Activated CD4-positive, alpha-beta memory T cell treated with anti-CD3 and anti-CD28 coated beads for 36 hours (primary cell): ENCODE results near the gene TPCN2. TPM values are rescaled to one million over a fixed set of nuclear protein-coding genes. Genes with fewer than 3 reads are reported as not detected.

Source experiments
- CTCF ChIA-PET: fragments of 350-600 bp; sonication (Branson Sonifier 250); formaldehyde crosslinking; loops from one replicate; lab custom pipeline; 2021; ENCODE audit warnings: antibody characterized with exemption, inconsistent platforms; lab: Charles Lee
- POLR2A ChIA-PET: fragments of 350-600 bp; sonication (Branson Sonifier 250); formaldehyde crosslinking; loops from one replicate; lab custom pipeline; 2021; ENCODE audit warnings: antibody characterized with exemption; lab: Charles Lee
- DNase-seq: peaks from one replicate; pipeline ENCODE4 v3.0.0-alpha.2; 2020
- H3K27ac Mint-ChIP-seq: one replicate; pipeline ENCODE4 v1.8.0; 2021; ENCODE audit warnings: mixed read lengths
- H3K27me3 Mint-ChIP-seq: one replicate; pipeline ENCODE4 v1.8.0; 2021; ENCODE audit warnings: mixed read lengths
- H3K36me3 Mint-ChIP-seq: one replicate; pipeline ENCODE4 v1.8.0; 2021; ENCODE audit warnings: mixed read lengths
- H3K4me1 Mint-ChIP-seq: one replicate; pipeline ENCODE4 v1.8.0; 2021; ENCODE audit warnings: low read depth, mixed read lengths
- H3K4me3 Mint-ChIP-seq: one replicate; pipeline ENCODE4 v1.8.0; 2021; ENCODE audit warnings: mild to moderate bottlenecking, mixed read lengths
- H3K9me3 Mint-ChIP-seq: one replicate; pipeline ENCODE4 v1.8.0; 2021; ENCODE audit warnings: mixed read lengths
- intact Hi-C: fragments of 100-400 bp; cut with micrococcal nuclease; formaldehyde crosslinking; loops from one replicate; pipeline ENCODE4 v1.15.1; 2023
- total RNA-seq, 2 experiments: library from RNA; stranded (reverse); gene quantifications; one replicate each; pipeline ENCODE4 v1.2.3, GENCODE V29; 2021

Gene TPCN2
- total RNA-seq, 2 experiments from 2014 or later = 12.0 to 12.8 TPM

DNA sequence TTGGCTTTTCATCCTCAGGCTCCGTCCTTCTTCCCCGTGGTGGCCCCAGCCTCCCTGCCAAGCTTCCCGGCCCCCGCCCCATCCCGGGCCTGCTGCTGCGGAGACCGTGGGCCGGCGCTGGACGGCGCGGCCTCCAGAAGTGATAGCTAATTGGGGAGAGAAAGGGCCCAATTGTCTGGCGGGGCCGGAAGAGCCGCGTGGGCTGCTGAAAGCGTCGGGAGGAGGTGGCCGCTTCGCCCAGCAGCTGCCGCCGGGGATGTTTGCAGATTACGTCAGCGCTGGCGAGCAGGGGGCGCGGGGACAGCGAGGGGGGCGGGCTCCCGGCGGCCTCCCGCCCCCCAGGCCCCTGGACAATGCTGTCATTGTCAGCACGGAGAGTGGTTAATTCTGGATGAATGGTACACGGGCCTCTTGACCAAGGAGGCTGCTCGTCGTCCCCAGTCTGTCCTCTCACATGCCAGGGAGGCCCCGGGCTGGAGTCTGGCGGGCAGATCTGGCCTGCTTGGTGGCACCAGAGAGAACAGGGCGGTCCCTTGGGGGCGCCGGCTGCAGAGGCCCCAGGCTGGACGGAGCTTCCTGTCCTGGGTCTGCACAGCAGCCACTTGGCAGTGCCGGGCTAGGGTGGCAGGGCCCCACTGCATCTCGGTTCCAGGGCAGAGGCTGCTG, 108.6 kb downstream of the TPCN2 start:
- H3K36me3 Mint-ChIP-seq = no peaks in the 10 kb centered on the region
- CTCF ChIA-PET = no interaction called here
- peaks cover 11% of the 10 kb centered on the region for H3K27me3 Mint-ChIP-seq
- POLR2A ChIA-PET = no interaction called here
- no peak overlapping the region for H3K27ac Mint-ChIP-seq
- H3K9me3 Mint-ChIP-seq = no peaks in the 10 kb centered on the region
- intact Hi-C loops = loop anchor here (5.0 kb wide), 1 partner anchor 80 kb away; no protein-coding TSS in a partner anchor
- H3K4me1 Mint-ChIP-seq = peaks cover 9% of the 10 kb centered on the region
- H3K4me3 Mint-ChIP-seq = no peak overlapping the region
- peak; percentile 20 for DNase-seq

DNA sequence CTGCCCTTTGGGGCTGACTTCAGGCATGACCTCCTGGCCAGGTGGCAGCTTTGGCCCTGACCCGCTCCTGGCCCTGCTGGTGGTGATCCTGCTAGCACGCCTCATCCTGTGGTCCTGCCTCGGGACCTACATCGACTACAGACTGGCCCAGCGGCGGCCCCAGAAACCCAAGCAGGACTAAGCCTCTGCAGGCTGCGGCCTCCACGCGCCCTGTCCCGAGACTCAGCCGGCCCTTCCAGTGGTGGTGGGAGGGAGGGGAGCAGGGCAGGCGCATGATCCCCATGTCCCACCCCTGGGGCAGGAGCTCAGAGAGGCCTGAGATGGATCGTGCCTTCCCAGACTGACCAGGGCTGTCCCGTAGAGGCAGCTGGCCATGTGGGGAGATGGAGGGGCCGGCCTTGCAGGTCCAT, 109.1 kb downstream of the TPCN2 start:
- H3K27ac Mint-ChIP-seq = no peak overlapping the region
- no peaks in the 10 kb centered on the region for H3K36me3 Mint-ChIP-seq
- no peak overlapping the region for H3K4me3 Mint-ChIP-seq
- H3K9me3 Mint-ChIP-seq = peaks cover 3% of the 10 kb centered on the region
- H3K4me1 Mint-ChIP-seq = peaks cover 9% of the 10 kb centered on the region
- POLR2A ChIA-PET = no interaction called here
- peaks cover 11% of the 10 kb centered on the region for H3K27me3 Mint-ChIP-seq
- intact Hi-C loops = loop anchor here (5.0 kb wide), 1 partner anchor 79 kb away; no protein-coding TSS in a partner anchor
- DNase-seq = no peak
- CTCF ChIA-PET = no interaction called here

DNA sequence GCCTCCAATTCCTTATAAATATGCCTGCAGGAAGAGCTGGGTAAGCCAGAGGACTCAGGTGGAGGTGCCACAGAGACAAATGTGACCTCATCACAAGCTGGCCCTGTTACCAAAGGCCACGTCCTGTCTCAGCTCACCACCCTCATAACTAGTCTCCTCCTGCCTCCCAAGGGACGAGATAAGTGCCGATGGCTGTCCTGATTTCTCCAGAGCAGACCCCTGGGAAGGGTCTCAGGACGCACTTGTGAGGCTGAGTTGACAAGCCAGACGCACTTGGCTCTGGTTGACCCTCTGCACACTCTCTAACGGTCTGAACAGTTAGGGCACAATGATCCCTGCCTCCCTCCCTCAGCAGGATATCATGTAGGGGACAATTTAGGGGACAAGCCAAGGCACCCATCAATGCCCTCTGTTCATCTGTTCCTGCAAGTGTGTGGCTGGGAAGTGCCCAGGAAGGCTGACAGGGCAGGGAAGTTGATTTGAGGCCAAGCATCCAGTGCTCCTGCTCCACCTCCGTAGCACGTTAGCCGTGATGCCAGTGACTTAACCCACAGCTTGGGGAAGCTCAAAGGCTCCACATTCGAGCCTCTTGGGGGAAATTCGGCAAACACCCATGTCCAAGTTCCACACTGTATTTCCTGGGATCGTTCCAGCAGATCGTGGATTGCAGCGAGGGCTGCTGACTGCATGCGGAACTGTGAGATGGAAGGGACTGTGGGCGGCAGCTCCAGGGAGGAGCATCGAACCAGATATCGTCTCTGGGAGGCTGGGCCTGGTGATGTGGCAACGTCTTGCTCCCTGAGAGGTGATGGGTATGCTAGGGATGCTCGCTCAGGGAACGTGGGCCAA, 109.8 kb downstream of the TPCN2 start:
- ChIA-PET CTCF (no interaction called here), POLR2A (no interaction called here)
- Mint-ChIP-seq H3K27me3 (peaks cover 11% of the 10 kb centered on the region), H3K4me3 (no peak overlapping the region), H3K36me3 (no peaks in the 10 kb centered on the region), H3K4me1 (peaks cover 9% of the 10 kb centered on the region), H3K9me3 (peaks cover 7% of the 10 kb centered on the region), H3K27ac (no peak overlapping the region)
- intact Hi-C loops = loop anchor here (5.0 kb wide), 1 partner anchor 79 kb away; no protein-coding TSS in a partner anchor
- DNase-seq = no peak

DNA sequence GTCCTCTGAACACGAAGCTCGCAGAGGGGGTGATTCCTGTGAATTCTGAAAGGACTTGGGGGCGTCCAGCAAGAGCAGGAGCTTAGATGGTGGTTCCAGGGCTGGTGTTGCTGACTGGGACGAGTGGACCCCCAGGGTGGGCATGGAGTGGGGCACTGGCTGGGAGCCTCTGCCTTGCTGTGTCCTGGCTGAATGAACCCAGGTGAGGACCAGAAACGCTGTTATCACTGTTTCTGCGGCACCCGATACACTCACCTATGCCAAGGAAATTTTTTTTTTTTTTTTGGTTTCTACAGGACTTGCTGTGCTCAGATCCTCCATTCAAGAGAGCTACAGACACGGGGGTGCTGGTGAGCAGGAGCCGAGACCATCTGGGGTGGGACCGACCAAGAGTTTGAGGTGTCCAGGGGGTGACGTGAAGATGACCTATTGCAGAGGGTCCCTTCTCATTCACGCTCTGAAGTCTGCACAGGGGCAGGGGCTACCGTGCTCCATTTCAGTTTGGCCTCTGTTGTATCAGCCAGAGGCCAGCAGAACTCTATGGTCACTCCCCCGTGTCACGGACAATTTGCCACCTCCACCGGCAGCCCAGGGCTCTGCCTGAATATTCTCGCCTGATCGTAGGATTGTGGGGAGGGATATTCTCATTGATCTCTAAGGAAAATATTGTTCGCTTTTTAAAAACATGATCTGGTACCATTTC, 110.6 kb downstream of the TPCN2 start:
- Mint-ChIP-seq H3K27me3 (peaks cover 11% of the 10 kb centered on the region), H3K9me3 (peaks cover 11% of the 10 kb centered on the region), H3K27ac (no peak overlapping the region), H3K36me3 (no peaks in the 10 kb centered on the region), H3K4me3 (no peak overlapping the region), H3K4me1 (peaks cover 9% of the 10 kb centered on the region)
- POLR2A ChIA-PET = no interaction called here
- intact Hi-C loops = loop anchor here (5.0 kb wide), 1 partner anchor 78 kb away; no protein-coding TSS in a partner anchor
- CTCF ChIA-PET = no interaction called here
- DNase-seq = no peak

DNA sequence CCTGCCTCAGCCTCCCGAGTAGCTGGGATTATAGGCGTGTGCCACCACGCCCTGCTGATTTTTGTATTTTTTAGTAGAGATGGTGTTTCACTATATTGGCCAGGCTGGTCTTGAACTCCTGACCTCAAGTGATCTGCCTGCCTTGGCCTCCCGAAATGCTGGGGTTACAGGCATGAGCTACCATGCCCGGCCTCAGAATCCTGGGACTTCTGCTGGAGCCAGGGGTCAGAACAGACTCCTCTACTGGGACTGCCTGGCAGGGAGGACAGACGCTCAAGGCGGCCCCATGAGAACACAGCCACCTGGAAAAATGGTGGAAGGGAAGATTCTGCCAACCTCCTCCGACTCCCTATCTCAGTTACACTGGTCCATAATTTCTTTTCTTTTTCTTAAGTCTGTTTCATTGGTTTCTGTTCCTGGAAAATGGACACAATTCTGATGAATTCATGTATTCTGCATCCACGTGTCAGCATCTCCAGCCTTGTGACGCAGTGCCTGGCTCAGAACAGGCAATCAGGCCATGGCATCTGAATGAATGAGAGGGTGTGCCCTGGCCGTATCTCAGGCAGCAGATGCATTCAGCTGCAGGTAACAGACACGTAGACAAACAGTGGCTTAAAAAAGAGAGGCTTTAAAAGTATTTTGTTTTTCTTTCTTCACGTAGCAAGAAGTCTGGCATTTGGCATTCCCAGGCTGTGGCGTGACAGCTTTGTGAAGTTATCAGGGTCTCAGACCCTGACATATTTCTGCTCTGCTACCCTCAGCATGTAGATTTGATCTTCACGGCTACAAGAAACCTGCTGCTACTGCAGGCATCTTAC, 111.8 kb downstream of the TPCN2 start:
- CTCF ChIA-PET = no interaction called here
- H3K4me3 Mint-ChIP-seq = no peak overlapping the region
- no peak overlapping the region for H3K27ac Mint-ChIP-seq
- intact Hi-C loops = no loop called here
- no peak for DNase-seq
- H3K36me3 Mint-ChIP-seq = no peaks in the 10 kb centered on the region
- peaks cover 13% of the 10 kb centered on the region for H3K27me3 Mint-ChIP-seq
- H3K9me3 Mint-ChIP-seq = peaks cover 11% of the 10 kb centered on the region
- H3K4me1 Mint-ChIP-seq = peaks cover 9% of the 10 kb centered on the region
- POLR2A ChIA-PET = no interaction called here

DNA sequence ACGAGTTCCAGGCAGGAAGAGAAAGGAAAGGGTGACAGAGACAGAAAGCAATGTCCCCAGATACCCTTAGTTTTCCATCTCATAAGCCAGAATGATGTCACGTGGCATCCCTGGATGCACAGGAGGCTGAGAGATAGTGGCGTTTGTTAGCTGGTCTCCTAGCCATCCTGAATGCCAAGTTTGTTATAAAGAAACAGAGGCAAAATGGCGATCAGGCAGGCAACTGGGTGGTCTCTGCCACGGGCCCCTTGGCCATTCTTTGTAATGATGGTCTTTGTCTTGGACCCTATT, 112.3 kb downstream of the TPCN2 start:
- no peaks in the 10 kb centered on the region for H3K36me3 Mint-ChIP-seq
- H3K4me1 Mint-ChIP-seq = peaks cover 3% of the 10 kb centered on the region
- no peak overlapping the region for H3K4me3 Mint-ChIP-seq
- intact Hi-C loops = no loop called here
- no peak for DNase-seq
- POLR2A ChIA-PET = no interaction called here
- H3K27ac Mint-ChIP-seq = no peak overlapping the region
- H3K27me3 Mint-ChIP-seq = peaks cover 10% of the 10 kb centered on the region
- H3K9me3 Mint-ChIP-seq = peaks cover 11% of the 10 kb centered on the region
- CTCF ChIA-PET = no interaction called here

DNA sequence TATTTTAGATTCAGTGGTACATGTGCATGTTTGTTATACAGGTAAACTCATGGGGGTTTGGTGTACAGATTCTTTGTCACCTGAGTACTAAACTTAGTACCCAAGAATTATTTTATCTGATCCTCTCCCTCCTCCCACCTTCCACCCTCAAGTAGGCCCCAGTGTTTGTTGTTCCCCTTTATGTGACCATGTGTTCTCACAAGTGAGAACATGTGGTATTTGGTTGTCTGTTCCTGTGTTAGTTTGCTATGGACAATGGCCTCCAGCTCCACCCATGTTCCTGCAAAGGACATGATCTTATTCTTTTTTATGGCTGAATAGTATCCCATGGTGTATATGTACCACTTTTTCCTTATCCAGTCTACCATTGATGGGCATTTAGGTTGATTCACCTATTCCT, 113.8 kb downstream of the TPCN2 start:
- POLR2A ChIA-PET = no interaction called here
- Mint-ChIP-seq H3K4me3 (no peak overlapping the region), H3K27me3 (peaks cover 8% of the 10 kb centered on the region), H3K4me1 (peaks cover 10% of the 10 kb centered on the region), H3K27ac (no peak overlapping the region), H3K9me3 (peaks cover 11% of the 10 kb centered on the region), H3K36me3 (no peaks in the 10 kb centered on the region)
- intact Hi-C loops = no loop called here
- no peak for DNase-seq
- CTCF ChIA-PET = no interaction called here

DNA sequence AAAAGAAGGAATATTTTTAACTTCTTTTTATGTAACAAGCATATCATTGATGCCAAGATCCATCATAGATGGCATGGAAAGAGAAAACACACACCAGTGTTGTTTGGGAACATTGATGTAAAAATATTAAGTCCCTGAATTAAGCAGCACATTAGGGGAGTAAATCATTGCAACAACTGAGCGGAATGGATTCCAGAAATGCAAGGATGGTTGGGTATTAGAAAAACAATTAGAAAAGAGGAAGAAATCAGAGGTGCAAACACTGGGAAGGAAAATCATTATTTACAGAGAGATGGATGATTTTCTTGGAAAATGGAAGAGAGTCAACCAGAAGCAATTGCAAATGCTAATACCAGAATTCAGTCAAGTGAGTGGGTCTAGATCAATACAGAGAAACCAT, 115.1 kb downstream of the TPCN2 start:
- Mint-ChIP-seq H3K4me1 (peaks cover 10% of the 10 kb centered on the region), H3K27ac (no peak overlapping the region), H3K4me3 (no peak overlapping the region), H3K27me3 (peaks cover 7% of the 10 kb centered on the region), H3K9me3 (peaks cover 11% of the 10 kb centered on the region), H3K36me3 (no peaks in the 10 kb centered on the region)
- intact Hi-C loops = no loop called here
- CTCF ChIA-PET = no interaction called here
- DNase-seq = no peak
- POLR2A ChIA-PET = no interaction called here

DNA sequence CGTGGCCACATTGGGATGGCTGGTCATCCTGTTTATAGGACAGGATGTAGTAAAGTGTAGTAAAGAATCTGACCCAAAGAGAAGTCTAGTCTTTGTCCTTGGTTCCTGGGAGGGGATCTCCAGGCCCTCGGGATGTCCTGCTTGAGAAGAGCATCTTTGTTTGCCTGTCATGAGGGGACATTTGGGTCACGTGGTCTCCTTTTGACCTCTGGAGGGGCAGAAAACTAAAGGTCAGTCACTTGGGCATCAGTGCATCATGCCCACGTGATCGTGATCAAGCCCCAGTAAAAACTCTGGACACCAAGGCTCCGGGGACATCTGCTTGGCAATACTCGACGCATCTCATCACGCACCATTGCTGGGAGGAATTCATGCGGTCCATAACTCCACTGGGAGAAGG, 116.1 kb downstream of the TPCN2 start:
- ChIA-PET POLR2A (no interaction called here), CTCF (no interaction called here)
- peaks cover 11% of the 10 kb centered on the region for H3K9me3 Mint-ChIP-seq
- H3K36me3 Mint-ChIP-seq = no peaks in the 10 kb centered on the region
- no peak overlapping the region for H3K4me3 Mint-ChIP-seq
- DNase-seq = no peak
- peaks cover 10% of the 10 kb centered on the region for H3K4me1 Mint-ChIP-seq
- H3K27me3 Mint-ChIP-seq = peaks cover 5% of the 10 kb centered on the region
- H3K27ac Mint-ChIP-seq = no peak overlapping the region
- intact Hi-C loops = no loop called here

DNA sequence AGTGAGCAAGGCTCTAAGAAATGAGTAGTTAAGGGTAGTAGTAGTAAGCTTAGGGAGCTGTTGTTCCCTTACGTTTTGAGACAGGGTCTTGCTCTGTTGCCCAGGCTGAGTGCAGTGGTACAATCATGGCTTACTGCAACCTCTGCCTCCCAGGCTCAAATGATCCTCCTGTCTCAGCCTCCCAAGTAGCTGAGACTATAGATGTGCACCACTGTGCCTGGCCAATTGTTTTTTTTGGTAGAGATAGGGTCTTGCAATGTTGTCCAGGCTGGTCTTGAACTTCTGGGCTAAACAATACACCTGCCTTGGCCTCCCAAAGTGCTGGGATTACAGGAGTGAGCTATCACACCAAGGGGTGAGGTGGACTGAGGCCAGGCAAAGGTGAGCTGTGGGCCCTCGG, 117.0 kb downstream of the TPCN2 start:
- Mint-ChIP-seq H3K36me3 (no peaks in the 10 kb centered on the region), H3K4me1 (peaks cover 10% of the 10 kb centered on the region), H3K9me3 (peaks cover 11% of the 10 kb centered on the region), H3K27me3 (peaks cover 5% of the 10 kb centered on the region), H3K4me3 (no peak overlapping the region), H3K27ac (no peak overlapping the region)
- intact Hi-C loops = loop anchor here (1.0 kb wide), 1 partner anchor 42 kb away; no protein-coding TSS in a partner anchor
- ChIA-PET CTCF (no interaction called here), POLR2A (interaction anchor here (0.7 kb wide), 1 partner anchor 65 kb away, joined by 3 read pairs; no protein-coding TSS in a partner anchor)
- no peak for DNase-seq

DNA sequence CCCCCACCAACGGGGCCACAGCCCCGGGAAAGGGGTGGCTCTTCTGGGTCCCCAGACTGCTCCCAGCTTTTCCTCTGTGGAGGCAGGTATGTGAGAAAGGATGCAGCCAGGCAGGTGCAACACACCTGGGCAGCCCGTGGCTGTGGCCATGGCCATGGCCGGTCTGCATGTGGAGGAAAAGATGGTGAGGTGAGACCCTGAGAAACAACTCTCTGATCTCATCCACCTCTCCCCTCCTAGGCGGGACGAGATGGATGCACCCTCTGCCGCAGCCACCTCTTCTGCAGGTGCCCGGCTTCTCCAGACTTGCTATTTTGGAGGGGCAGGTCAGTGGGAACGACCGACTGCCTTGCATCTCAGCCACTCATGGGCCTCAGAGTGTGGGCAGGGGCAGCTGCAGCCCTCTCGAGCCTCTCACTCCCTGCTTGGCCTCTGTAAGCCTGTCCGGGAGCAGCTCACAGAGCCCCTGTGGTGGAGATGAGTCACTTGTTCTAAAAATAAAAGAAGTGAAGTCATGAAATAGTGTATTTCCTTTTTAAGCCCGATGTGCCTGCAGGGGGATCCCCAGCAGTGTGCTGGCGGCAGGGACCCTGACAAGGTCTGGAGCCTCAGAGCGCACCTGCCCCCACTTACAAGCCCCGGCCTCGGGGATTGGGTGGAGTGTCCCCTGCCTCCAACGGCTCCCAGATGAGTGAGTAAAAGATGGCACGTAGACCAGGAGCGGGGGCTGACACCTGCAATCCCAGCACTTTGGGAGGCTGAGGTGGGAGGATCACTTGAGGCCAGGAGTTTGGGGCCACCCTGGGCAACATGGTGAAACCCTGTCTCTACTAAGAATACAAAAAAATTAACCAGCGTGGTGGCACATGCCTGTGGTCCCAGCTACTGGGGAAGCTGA, 117.7 kb downstream of the TPCN2 start:
- H3K4me1 Mint-ChIP-seq = peaks cover 10% of the 10 kb centered on the region
- intact Hi-C loops = loop anchor here (1.0 kb wide), 1 partner anchor 43 kb away; no protein-coding TSS in a partner anchor
- H3K4me3 Mint-ChIP-seq = peak overlapping the region; percentile 16
- CTCF ChIA-PET = no interaction called here
- peaks cover 11% of the 10 kb centered on the region for H3K9me3 Mint-ChIP-seq
- DNase-seq = peak; percentile 75
- peak overlapping the region; percentile 29 for H3K27ac Mint-ChIP-seq
- no peaks in the 10 kb centered on the region for H3K36me3 Mint-ChIP-seq
- POLR2A ChIA-PET = interaction anchor here (0.6 to 0.7 kb wide), 2 partner anchors 65 to 839 kb away, joined by 3 to 5 read pairs; no protein-coding TSS in a partner anchor
- peaks cover 5% of the 10 kb centered on the region for H3K27me3 Mint-ChIP-seq
